ENCODE data around the gene LRP2. TPM values are rescaled to one million over a fixed set of nuclear protein-coding genes. Genes with fewer than 3 reads are reported as not detected.

LRP2 gene
- total RNA-seq, 1 donor from 2014 or later, result not detected

DNA sequence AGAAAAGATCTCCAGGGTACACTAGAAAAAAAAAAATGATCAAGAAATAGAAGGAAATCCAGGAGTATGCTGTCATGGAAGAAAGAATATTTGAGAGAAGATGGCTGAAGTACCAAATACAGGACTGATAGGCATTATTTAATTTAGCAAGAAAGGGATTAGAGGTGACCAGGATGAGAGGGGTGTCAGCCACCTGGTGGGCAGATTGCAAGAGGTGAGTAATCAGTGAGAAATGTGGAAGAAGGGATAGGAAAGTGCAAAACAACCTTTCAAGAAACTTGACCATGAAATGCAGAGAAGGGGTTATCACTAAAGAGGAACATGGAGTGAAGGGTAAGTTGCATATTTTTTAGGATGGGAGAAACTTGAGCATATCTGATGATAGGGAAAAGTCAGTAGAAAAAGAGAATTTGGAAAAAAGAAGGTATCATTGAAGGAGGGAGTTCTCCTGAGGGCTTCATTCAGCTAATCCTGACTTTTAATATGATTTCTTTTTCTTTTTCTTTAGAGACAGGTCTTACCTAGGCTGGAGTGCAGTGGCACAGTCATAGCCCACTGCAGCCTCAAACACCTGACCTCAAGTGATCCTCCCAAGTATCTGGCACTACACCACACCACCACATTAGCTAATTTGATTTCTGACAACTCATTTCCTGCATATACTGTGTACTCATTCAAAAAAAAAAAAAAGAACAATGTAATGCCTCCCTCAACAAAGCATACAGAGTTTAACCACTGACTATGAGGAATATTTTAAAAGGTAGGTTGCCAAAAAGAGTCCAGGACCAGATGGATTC, 101.3 kb downstream of the LRP2 start:
- no peak overlapping the region for H3K27ac Mint-ChIP-seq (ENCODE audit: unreplicated experiment)
- no peak overlapping the region for H3K4me3 Mint-ChIP-seq (ENCODE audit: unreplicated experiment)
- no peaks in the 10 kb centered on the region for H3K9me3 Mint-ChIP-seq (ENCODE audit: unreplicated experiment)
- no peaks in the 10 kb centered on the region for H3K27me3 Mint-ChIP-seq (ENCODE audit: unreplicated experiment)
- H3K36me3 Mint-ChIP-seq (ENCODE audit: unreplicated experiment), result no peaks in the 10 kb centered on the region
- H3K4me1 Mint-ChIP-seq (ENCODE audit: low read depth, unreplicated experiment), result no peaks in the 10 kb centered on the region
- DNase-seq, result no peak
- TF ChIP-seq, protein P1, sequence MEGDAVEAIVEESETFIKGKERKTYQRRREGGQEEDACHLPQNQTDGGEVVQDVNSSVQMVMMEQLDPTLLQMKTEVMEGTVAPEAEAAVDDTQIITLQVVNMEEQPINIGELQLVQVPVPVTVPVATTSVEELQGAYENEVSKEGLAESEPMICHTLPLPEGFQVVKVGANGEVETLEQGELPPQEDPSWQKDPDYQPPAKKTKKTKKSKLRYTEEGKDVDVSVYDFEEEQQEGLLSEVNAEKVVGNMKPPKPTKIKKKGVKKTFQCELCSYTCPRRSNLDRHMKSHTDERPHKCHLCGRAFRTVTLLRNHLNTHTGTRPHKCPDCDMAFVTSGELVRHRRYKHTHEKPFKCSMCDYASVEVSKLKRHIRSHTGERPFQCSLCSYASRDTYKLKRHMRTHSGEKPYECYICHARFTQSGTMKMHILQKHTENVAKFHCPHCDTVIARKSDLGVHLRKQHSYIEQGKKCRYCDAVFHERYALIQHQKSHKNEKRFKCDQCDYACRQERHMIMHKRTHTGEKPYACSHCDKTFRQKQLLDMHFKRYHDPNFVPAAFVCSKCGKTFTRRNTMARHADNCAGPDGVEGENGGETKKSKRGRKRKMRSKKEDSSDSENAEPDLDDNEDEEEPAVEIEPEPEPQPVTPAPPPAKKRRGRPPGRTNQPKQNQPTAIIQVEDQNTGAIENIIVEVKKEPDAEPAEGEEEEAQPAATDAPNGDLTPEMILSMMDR (IDR thresholded peaks at IDR 0.05; ENCODE audit: partially characterized antibody, unreplicated experiment), result no peak

DNA sequence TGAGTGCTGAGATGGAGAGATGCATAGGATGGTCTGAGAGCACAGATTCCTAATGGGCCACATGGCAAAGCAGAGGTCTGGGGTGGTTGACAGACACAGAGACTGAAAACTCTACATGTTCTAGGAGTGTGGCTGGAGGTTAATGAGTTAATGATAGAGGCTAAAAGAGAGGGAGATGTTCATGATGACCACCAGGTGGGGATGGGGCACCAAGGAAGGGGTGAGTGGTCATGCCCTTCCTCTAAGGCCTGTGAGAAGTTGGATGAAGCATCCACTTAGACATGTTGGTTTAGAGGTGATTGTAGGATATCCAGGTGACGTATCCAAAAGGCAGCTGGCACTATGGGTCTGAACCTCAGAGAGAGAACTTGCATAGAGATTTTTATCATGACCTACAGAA, 102.1 kb downstream of the LRP2 start:
- Mint-ChIP-seq H3K27me3 (ENCODE audit: unreplicated experiment) (no peaks in the 10 kb centered on the region), H3K9me3 (ENCODE audit: unreplicated experiment) (no peaks in the 10 kb centered on the region), H3K4me3 (ENCODE audit: unreplicated experiment) (no peak overlapping the region), H3K27ac (ENCODE audit: unreplicated experiment) (no peak overlapping the region), H3K4me1 (ENCODE audit: low read depth, unreplicated experiment) (no peaks in the 10 kb centered on the region), H3K36me3 (ENCODE audit: unreplicated experiment) (no peaks in the 10 kb centered on the region)
- TF ChIP-seq, protein P1 (IDR thresholded peaks at IDR 0.05; ENCODE audit: partially characterized antibody, unreplicated experiment), result no peak
- DNase-seq, result no peak

DNA sequence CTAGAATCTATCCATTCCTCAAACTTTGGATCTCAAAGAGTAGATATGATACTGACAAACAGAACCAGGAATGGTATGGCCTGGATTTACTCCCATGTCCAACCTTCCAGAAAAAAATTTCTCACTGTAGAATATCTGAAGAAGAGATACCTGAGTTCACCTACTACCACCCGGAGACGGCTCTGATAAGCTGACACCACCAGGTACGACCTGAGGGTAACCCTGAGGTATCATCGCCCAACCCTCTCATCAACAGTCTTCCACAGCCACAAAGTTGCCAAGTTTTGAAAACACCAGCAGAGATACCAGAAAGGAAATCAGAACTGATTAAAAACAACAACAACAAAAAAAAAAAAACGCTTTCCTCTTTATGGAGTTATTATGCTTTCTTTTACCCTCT, 102.9 kb downstream of the LRP2 start:
- Mint-ChIP-seq H3K9me3 (ENCODE audit: unreplicated experiment) (no peaks in the 10 kb centered on the region), H3K27me3 (ENCODE audit: unreplicated experiment) (no peaks in the 10 kb centered on the region), H3K27ac (ENCODE audit: unreplicated experiment) (no peak overlapping the region), H3K36me3 (ENCODE audit: unreplicated experiment) (no peaks in the 10 kb centered on the region), H3K4me3 (ENCODE audit: unreplicated experiment) (no peak overlapping the region), H3K4me1 (ENCODE audit: low read depth, unreplicated experiment) (no peaks in the 10 kb centered on the region)
- TF ChIP-seq, protein P1 (IDR thresholded peaks at IDR 0.05; ENCODE audit: partially characterized antibody, unreplicated experiment), result no peak
- DNase-seq, result no peak

DNA sequence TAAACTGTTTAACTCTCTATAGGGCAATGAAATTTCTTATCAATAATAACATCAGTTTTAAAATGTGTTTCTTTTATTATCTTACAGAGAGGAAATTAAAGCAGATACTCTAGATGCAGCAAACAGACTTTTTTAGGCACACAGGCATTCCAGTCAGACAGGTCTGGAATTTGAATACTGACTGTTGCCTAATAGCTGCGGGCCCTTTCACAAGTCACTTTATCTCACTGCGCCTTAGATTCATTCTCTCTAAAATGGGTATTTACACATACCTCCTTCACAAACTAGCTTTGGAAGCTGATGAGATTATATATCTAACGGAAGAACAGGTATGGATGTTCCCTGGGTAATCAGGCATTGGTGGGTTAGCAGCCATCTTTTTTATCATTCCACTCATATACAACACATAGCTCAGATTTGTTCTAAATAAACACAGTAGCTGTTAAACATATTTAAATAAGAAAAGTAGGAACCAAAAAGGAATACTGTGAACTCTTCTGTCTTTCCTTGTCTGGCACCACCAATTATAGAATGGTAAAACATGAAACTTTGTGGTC, 104.2 kb downstream of the LRP2 start:
- H3K27ac Mint-ChIP-seq (ENCODE audit: unreplicated experiment), result no peak overlapping the region
- H3K27me3 Mint-ChIP-seq (ENCODE audit: unreplicated experiment), result no peaks in the 10 kb centered on the region
- no peaks in the 10 kb centered on the region for H3K4me1 Mint-ChIP-seq (ENCODE audit: low read depth, unreplicated experiment)
- no peak for DNase-seq
- TF ChIP-seq, protein P1 (IDR thresholded peaks at IDR 0.05; ENCODE audit: partially characterized antibody, unreplicated experiment), result no peak
- H3K4me3 Mint-ChIP-seq (ENCODE audit: unreplicated experiment), result no peak overlapping the region
- H3K36me3 Mint-ChIP-seq (ENCODE audit: unreplicated experiment), result no peaks in the 10 kb centered on the region
- H3K9me3 Mint-ChIP-seq (ENCODE audit: unreplicated experiment), result no peaks in the 10 kb centered on the region

DNA sequence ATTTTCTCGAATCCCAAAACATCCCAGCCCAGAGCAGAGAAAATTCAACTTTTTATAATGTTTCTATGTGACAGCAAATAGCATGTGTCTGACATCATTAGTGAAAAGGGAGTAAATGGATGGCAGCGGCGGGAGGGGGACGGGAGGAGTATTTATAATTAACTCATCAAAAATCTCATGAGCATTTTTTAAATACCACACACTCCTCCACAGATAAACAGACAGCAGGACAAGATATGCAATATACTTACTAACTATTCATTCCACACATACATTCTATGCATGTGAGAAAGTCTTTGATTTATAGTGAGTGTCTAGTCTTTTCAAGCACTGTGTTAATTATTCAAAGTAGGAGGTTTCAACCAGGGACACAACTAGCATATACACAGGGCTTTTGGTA, 107.6 kb downstream of the LRP2 start:
- DNase-seq, result no peak
- no peaks in the 10 kb centered on the region for H3K36me3 Mint-ChIP-seq (ENCODE audit: unreplicated experiment)
- H3K27ac Mint-ChIP-seq (ENCODE audit: unreplicated experiment), result no peak overlapping the region
- TF ChIP-seq, protein P1 (IDR thresholded peaks at IDR 0.05; ENCODE audit: partially characterized antibody, unreplicated experiment), result no peak
- H3K27me3 Mint-ChIP-seq (ENCODE audit: unreplicated experiment), result no peaks in the 10 kb centered on the region
- no peaks in the 10 kb centered on the region for H3K9me3 Mint-ChIP-seq (ENCODE audit: unreplicated experiment)
- H3K4me3 Mint-ChIP-seq (ENCODE audit: unreplicated experiment), result no peak overlapping the region
- no peaks in the 10 kb centered on the region for H3K4me1 Mint-ChIP-seq (ENCODE audit: low read depth, unreplicated experiment)
